HFFc6 (cell line): ENCODE data around the gene FCRLB. TPM values are rescaled to one million over a fixed set of nuclear protein-coding genes. Genes with fewer than 3 reads are reported as not detected.
A peak's percentile ranks its signal among the peaks of the same experiment; 100 is the strongest.

Source experiments
- DNase-seq: peaks from one replicate; pipeline ENCODE4 v3.0.0-alpha.2; 2018
- H3K27ac Mint-ChIP-seq: 2 replicates; pipeline ENCODE4 v1.8.0; 2020; ENCODE audit warnings: mild to moderate bottlenecking, mixed read lengths
- H3K27me3 Mint-ChIP-seq: 2 replicates; pipeline ENCODE4 v1.8.0; 2021; ENCODE audit warnings: mild to moderate bottlenecking, moderate library complexity, mixed read lengths; ENCODE audit not compliant: insufficient read depth
- H3K36me3 Mint-ChIP-seq: 2 replicates; pipeline ENCODE4 v1.8.0; 2021; ENCODE audit warnings: low read depth, mixed read lengths
- H3K4me1 Mint-ChIP-seq: 2 replicates; pipeline ENCODE4 v1.8.0; 2020; ENCODE audit warnings: low read depth, mixed read lengths
- H3K4me3 Mint-ChIP-seq: 2 replicates; pipeline ENCODE4 v1.8.0; 2020; ENCODE audit warnings: mild to moderate bottlenecking, moderate library complexity, mixed read lengths
- H3K9me3 Mint-ChIP-seq: 2 replicates; pipeline ENCODE4 v1.8.0; 2020; ENCODE audit warnings: mild to moderate bottlenecking, mixed read lengths
- CTCF ChIP-seq: fragments of 200-600 bp; sonication (generic); IDR thresholded peaks from 2 replicates; pipeline ENCODE4 v1.5.0; 2021; ENCODE audit warnings: antibody characterized with exemption, mild to moderate bottlenecking
- total RNA-seq, 6 experiments: library from RNA; stranded (reverse); fragmentation: NEBNext Ultra II Directional; extraction: Animal tissue kit (Norgen Biotek cat#: 25700); gene quantifications; 2 replicates in 1 of 6; 3 replicates in 5 of 6; pipeline ENCODE4 v1.2.3, GENCODE V29; 2021

The FCRLB gene
- total RNA-seq, 6 experiments from 2014 or later: 3.3 to 5.1 (median 3.7) TPM

- Mint-ChIP-seq H3K9me3 (no peaks in the 10 kb centered on the region), H3K27me3 (no peaks in the 10 kb centered on the region; the same call in 1 of the 2 replicates), H3K4me3 (no peak overlapping the region)
Measured at GRCh38 chr1:161702250-161702649, 19.1 kb upstream of the FCRLB start.

GRCh38 chr1:161705537-161705936, 15.8 kb upstream of the FCRLB start:
- no peak overlapping the region for H3K4me3 Mint-ChIP-seq
- no peak for TF ChIP-seq CTCF
- no peak for DNase-seq
- no peaks in the 10 kb centered on the region for H3K36me3 Mint-ChIP-seq
- no peak overlapping the region for H3K27ac Mint-ChIP-seq
- no peaks in the 10 kb centered on the region for H3K9me3 Mint-ChIP-seq
- H3K4me1 Mint-ChIP-seq: peaks cover 8% of the 10 kb centered on the region; the same call in 1 of the 2 replicates
- H3K27me3 Mint-ChIP-seq: no peaks in the 10 kb centered on the region; the same call in 1 of the 2 replicates

More at GRCh38 chr1:161702250-161702649, 19.1 kb upstream of the FCRLB start:
- DNase-seq: no peak
- TF ChIP-seq CTCF: no peak
- Mint-ChIP-seq H3K27ac (no peak overlapping the region), H3K4me1 (no peaks in the 10 kb centered on the region), H3K36me3 (no peaks in the 10 kb centered on the region)

- 0 out of 2 replicates have a peak overlapping the region, but pooled peaks have one; percentile 40 for H3K4me3 Mint-ChIP-seq
- no peak for TF ChIP-seq CTCF
- no peaks in the 10 kb centered on the region; the same call in 1 of the 2 replicates for H3K27me3 Mint-ChIP-seq
- no peaks in the 10 kb centered on the region for H3K36me3 Mint-ChIP-seq
- no peak overlapping the region for H3K27ac Mint-ChIP-seq
- H3K9me3 Mint-ChIP-seq: no peaks in the 10 kb centered on the region
- H3K4me1 Mint-ChIP-seq: peaks cover 8% of the 10 kb centered on the region; the same call in 1 of the 2 replicates
- peak; percentile 70 for DNase-seq
Measured at GRCh38 chr1:161706113-161706481, 15.2 kb upstream of the FCRLB start.

GRCh38 chr1:161706482-161707347, 14.6 kb upstream of the FCRLB start, which contains the start of gene FCRLA:
FCRLA (plus strand) TSS chr1:161707229; CDS start chr1:161707265, 36 bp downstream.
- Mint-ChIP-seq H3K27me3 (no peaks in the 10 kb centered on the region; the same call in 1 of the 2 replicates), H3K4me1 (peaks cover 8% of the 10 kb centered on the region; the same call in 1 of the 2 replicates), H3K27ac (no peak within 1 kb of the TSS), H3K36me3 (no peaks in the 10 kb centered on the region), H3K4me3 (0 out of 2 replicates have a peak within 1 kb of the TSS, but pooled peaks have one; percentile 40), H3K9me3 (no peaks in the 10 kb centered on the region)
- peak; percentile 98 for DNase-seq
- no peak for TF ChIP-seq CTCF

GRCh38 chr1:161707503-161707902, 13.8 kb upstream of the FCRLB start:
- H3K27me3 Mint-ChIP-seq: no peaks in the 10 kb centered on the region; the same call in 1 of the 2 replicates
- peaks cover 8% of the 10 kb centered on the region; the same call in 1 of the 2 replicates for H3K4me1 Mint-ChIP-seq
- no peak overlapping the region for H3K27ac Mint-ChIP-seq
- DNase-seq: no peak
- TF ChIP-seq CTCF: no peak
- no peaks in the 10 kb centered on the region for H3K36me3 Mint-ChIP-seq
- H3K9me3 Mint-ChIP-seq: no peaks in the 10 kb centered on the region
- H3K4me3 Mint-ChIP-seq: no peak overlapping the region
